Spleen (tissue), 7 donors: ENCODE measurements around the gene MFSD6L.

Experiments used
- CTCF ChIP-seq, 11 experiments: fragments of 200-600 bp in 7 of 11; fragments of 450-650 bp in 4 of 11; sonication (generic) in 4 of 11; IDR thresholded peaks in 8 of 11; conservative IDR thresholded peaks in 3 of 11; 1 replicate in 7 of 11; 2 replicates in 4 of 11; pipeline versions ENCODE4 v1.4.0 to v1.8.0; 2016 to 2021; ENCODE audit warnings: antibody characterized with exemption in 11 of 11, inconsistent platforms in 4 of 11, mild to moderate bottlenecking in 1 of 11
- POLR2A ChIP-seq, 3 donors: fragments of 450-650 bp; IDR thresholded peaks; one replicate each; pipeline ENCODE4 v1.5.1; 2017; ENCODE audit warnings: antibody characterized with exemption in 3 of 3, mild to moderate bottlenecking in 1 of 3
- donor health status: DM: no; HTN: no; CAD: no; lungs with moderate emphysema.
- donor health status: DM: no; HTN: no; CAD: no.
- donor health status: DM: no; HTN: no; CAD: no.

DNA sequence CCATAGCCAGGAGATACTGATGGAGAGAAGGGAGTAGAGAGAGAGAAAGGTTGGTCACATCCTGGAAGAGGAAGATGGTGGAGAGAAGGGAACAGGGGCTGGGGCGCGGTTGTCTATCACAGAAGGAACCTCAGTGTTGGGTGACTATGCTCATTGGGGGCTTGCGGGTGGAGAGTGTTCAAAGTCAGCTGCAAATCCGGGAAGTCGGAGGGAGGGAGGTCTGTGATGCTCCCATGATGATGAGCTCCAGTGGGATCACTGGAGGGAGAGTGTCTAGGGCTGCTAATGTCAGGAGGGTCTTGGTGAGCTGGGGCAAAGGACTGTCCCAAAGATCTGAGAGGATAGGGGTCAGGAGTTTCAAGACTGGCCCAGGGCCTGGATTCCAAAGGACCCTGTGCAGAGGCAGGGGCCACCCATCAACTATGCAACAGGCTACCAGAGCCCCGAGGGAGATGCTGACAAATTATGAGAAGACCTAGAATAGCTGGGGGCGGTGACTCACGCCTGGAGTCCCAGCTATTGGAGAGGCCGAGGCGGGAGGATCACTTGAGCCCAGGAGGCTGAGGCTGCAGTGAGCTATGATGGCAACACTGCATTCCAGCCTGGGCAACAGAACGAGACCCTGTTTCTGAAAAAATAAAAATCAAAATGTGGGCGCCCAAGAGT, 43.4 kb downstream of the MFSD6L start:
- TF ChIP-seq CTCF (IDR thresholded peaks at IDR 0.05 in 8 of 11, conservative IDR thresholded peaks at IDR 0.05 in 3 of 11) (no peak), POLR2A (IDR thresholded peaks at IDR 0.05) (no peak)
